Brain microvascular endothelial cell (primary cell): ENCODE results near the gene KCNG3.

Source experiments
- DNase-seq: peaks from one replicate; pipeline ENCODE4 v3.0.0-alpha.2; 2020
- H3K27ac ChIP-seq: fragments of 250-450 bp; sonication (Bioruptor Pico); 2 replicates; pipeline ENCODE4 v1.5.1; 2020; ENCODE audit warnings: mild to moderate bottlenecking, moderate library complexity
- H3K27me3 ChIP-seq: fragments of 250-450 bp; sonication (Bioruptor Pico); replicated peaks from 2 replicates; pipeline ENCODE4 v1.5.1; 2020; ENCODE audit warnings: mild to moderate bottlenecking
- H3K36me3 ChIP-seq: fragments of 250-450 bp; sonication (Bioruptor Pico); replicated peaks from 2 replicates; pipeline ENCODE4 v1.5.1; 2020; ENCODE audit warnings: mild to moderate bottlenecking
- H3K4me3 ChIP-seq: 2 replicates; pipeline ENCODE4 v1.5.1; 2011; ENCODE audit warnings: low read depth, mild to moderate bottlenecking, control low read depth, low read length, moderate library complexity
- CTCF ChIP-seq: IDR thresholded peaks from 2 replicates; pipeline ENCODE4 v1.5.1; 2011; ENCODE audit warnings: low read depth, mild to moderate bottlenecking, moderate library complexity, low read length, control low read depth, inconsistent platforms; ENCODE audit errors: missing control alignments
- in situ Hi-C: cut with HindIII; loops from 2 replicates; pipeline ENCODE4 v1.10.0; 2017; ENCODE audit warnings: low sequenced_read_pairs, low pct_ligation_motif_present

KCNG3 gene

GRCh38 chr2:42510191-42510590 lies 16.4 kb upstream of the KCNG3 start:
- H3K4me3 ChIP-seq: no peak overlapping the region
- H3K27me3 ChIP-seq: no peaks in the 10 kb centered on the region
- no peaks in the 10 kb centered on the region for H3K36me3 ChIP-seq
- no peak overlapping the region for H3K27ac ChIP-seq
- DNase-seq: no peak
- no peak for TF ChIP-seq CTCF
- in situ Hi-C loops: no loop called here

GRCh38 chr2:42504364-42505230 lies 10.8 kb upstream of the KCNG3 start:
- Histone ChIP-seq H3K36me3 (no peaks in the 10 kb centered on the region), H3K4me3 (no peak overlapping the region), H3K27me3 (no peaks in the 10 kb centered on the region), H3K27ac (no peak overlapping the region)
- DNase-seq: no peak
- no peak for TF ChIP-seq CTCF
- in situ Hi-C loops: no loop called here

GRCh38 chr2:42503291-42503690 lies 9.5 kb upstream of the KCNG3 start:
- in situ Hi-C loops: no loop called here
- Histone ChIP-seq H3K27me3 (no peaks in the 10 kb centered on the region), H3K36me3 (no peaks in the 10 kb centered on the region), H3K4me3 (no peak overlapping the region), H3K27ac (no peak overlapping the region)
- no peak for DNase-seq
- no peak for TF ChIP-seq CTCF

GRCh38 chr2:42498497-42498896 lies 4.7 kb upstream of the KCNG3 start:
- no peak for TF ChIP-seq CTCF
- peaks cover 7% of the 10 kb centered on the region for H3K27me3 ChIP-seq

GRCh38 chr2:42495611-42496010 lies 1.8 kb upstream of the KCNG3 start:
- DNase-seq: no peak
- Histone ChIP-seq H3K27me3 (peaks cover 19% of the 10 kb centered on the region), H3K36me3 (no peaks in the 10 kb centered on the region), H3K4me3 (no peak overlapping the region), H3K27ac (no peak overlapping the region)
- in situ Hi-C loops: no loop called here
- TF ChIP-seq CTCF: no peak

More at GRCh38 chr2:42498497-42498896, 4.7 kb upstream of the KCNG3 start:
- no peak overlapping the region for H3K27ac ChIP-seq
- DNase-seq: no peak
- in situ Hi-C loops: no loop called here
- H3K36me3 ChIP-seq: no peaks in the 10 kb centered on the region
- no peak overlapping the region for H3K4me3 ChIP-seq

- H3K27ac ChIP-seq: no peak overlapping the region
- DNase-seq: no peak
- H3K27me3 ChIP-seq: peaks cover 19% of the 10 kb centered on the region
- no peak for TF ChIP-seq CTCF
- H3K36me3 ChIP-seq: no peaks in the 10 kb centered on the region
- no peak overlapping the region for H3K4me3 ChIP-seq
- in situ Hi-C loops: no loop called here
Observed at GRCh38 chr2:42495234-42495581, 1.4 kb upstream of the KCNG3 start.
